Stimulated activated CD4-positive, alpha-beta T cell treated with anti-CD3 and anti-CD28 coated beads, Interleukin-1b, Interleukin-23, amount 100 ng/mL, for 48 hours (primary cell): ENCODE results near the gene ENPP3.
"Not testable (repeated sequence)": the region's sequence is repeated elsewhere in the genome, so short reads cannot be mapped to it uniquely, and the experiment has no call there.

Source experiments
- DNase-seq: peaks from one replicate; pipeline ENCODE4 v3.0.0-alpha.2; 2020

The ENPP3 gene

DNA sequence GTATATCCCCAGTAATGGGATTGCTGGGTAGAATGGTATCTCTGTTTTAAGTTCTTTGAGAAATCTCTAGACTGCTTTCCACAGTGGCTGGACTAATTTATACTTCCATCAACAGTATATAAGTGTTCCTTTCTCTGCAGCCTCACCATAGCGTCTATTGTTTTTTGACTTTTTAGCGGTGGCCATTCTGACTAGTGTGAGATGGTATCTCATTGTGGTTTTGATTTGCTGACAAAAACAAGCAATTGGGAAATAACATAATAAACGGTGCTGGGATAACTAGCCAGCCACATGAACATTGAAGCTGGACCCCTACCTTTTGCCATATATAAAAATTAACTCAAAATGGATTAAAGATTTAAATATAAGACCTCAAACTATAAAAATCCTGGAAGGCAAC is 49.9 kb downstream of the ENPP3 start:
- no peak for DNase-seq

DNA sequence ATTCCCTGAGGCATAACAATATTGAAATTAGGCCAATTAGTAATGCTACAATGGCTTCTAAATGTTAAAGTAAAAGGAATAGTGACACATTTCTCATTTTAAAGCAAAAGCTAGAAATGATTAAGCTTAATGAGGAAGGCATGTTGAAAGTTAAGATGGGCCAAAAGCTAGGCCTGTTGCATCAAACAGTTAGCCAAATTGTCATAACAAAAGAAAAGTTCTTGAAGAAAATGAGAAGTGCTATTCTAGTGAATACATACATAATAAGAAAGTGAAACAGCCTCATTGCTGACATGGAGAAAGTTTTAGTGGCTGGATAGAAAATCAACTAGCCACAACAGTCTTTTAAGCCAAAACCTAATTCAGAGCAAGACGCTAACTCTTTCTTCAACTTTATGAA is 51.2 kb downstream of the ENPP3 start:
- no peak for DNase-seq

DNA sequence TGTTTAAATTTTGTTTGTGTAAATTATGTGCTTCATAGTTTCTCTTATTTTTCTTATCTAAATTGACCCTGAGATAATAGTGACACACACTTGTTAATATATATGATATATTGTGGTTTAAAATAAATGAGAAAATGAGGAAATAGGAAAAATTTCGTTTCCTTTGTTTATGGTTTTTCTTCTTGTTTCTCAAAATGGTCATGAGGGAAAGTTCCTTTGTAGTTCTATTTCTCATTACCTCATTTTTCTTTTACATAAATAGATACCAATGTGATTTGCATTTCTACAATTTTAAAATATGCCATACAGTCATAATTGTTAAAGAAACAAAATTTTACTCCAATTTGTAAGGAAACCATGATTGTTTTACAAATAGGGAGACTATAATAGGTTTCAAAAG is 54.9 kb downstream of the ENPP3 start:
- DNase-seq, result no peak

DNA sequence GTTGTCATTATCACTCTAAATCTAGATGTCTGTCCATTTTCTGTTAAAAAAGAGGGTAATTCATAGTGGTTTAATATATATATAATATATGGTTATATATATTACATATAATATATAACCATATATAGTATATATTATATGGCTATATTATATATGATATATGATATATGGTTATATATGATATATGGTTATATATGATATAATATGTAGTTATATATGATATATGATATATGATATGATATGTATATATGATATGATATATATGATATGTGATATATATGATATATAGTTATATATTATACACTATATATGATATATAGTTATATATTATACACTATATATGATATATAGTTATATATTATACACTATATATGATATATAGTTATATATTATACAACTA is 55.5 kb downstream of the ENPP3 start:
- no peak for DNase-seq

DNA sequence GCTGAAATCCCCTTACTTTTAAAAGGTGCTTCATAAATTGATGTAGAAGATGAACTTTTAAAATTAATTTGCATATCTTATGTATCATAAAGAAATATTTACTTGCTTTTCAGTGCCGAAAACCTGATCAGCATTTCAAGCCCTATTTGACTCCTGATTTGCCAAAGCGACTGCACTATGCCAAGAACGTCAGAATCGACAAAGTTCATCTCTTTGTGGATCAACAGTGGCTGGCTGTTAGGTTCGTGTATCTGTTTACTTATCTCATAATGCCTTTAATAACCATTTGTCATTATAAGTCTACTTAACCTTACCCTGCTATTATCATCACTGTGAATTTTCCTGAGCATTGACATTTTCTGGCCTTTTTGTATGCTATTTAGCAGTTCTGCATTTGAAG is 56.3 kb downstream of the ENPP3 start:
- DNase-seq, result no peak

DNA sequence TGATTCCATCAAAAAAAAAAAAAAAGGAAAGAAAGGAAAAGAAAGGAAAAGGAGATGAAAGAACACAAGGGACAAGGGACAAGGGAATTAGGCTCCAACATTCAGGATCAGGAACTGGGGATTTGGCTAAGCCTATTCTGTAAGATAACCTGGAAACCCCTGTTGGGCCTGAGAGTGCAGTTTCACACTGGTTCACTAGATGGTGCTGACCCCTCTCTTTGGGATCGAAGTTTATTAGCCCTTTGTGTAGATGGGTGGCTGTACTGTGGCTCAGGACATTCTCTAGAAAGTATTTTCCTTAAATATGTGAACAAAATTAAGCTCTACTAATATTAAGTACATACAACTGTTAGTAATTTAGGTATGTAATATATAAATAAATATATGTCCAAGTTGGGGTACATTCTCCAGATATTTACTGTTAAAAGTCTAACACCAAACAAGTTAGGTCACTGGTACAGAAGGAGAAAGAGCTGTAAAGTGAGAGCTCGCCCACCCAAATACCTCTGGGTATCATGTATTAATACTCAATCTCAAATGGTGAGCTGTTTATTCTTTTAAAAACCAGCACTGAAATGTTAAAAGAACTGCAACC is 57.8 kb downstream of the ENPP3 start:
- peak; percentile 16 for DNase-seq

DNA sequence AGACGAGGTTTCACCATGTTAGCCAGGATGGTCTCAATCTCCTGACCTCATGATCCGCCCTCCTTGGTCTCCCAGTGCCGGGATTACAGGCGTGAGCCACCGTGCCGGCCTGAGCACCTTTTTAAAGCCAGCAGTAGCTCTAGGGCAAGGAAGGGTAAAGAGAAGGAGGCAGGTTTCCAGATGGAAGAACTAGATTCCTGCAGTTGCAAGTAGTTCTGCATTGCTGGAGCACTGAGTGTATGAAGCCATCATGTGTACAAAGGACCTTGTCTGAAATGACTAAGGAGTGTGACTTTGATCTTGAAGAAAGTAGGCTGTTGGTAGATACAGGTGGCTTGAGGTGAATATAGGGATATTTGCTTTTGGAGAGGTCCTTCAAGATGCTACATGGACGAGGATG is 59.9 kb downstream of the ENPP3 start:
- no peak for DNase-seq

DNA sequence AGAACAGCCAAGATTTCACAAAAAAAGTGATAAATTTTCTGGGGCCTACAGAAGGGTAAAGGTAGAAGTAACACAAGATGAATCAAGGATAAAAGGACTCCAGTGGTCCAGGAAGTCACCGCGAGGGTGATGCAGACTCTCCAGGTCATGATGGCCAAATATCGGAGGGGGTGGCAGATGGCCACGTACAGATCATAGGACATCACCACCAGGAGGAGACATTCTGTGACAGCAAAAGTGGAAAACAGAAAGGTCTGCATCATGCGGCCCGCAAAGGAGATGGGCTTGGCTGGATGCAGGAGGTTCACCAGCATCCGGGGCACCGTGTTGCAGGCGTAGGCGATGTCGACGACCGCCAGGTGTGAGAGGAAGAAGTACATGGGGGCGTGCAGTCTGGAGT is 63.7 kb downstream of the ENPP3 start:
- DNase-seq, result not testable (repeated sequence)

DNA sequence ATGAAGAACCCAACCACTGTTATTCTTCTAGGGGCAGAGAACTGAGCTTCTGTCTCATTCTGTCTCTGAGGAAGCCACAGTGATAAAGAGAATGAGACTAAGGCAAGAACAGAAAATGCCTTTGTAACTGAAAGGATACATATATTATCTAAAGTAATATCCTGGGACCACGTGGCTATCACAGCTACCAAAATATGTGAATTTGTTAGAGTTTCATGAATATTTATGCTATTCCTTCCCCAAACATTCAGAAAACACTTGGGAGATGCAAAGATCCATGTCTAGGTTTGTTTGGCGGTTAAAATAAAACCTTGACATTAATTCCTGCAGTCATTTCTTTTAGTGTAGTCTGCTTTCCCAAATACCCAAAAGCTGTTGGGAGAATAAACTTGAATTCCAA is 66.8 kb downstream of the ENPP3 start:
- DNase-seq, result not testable (repeated sequence)

DNA sequence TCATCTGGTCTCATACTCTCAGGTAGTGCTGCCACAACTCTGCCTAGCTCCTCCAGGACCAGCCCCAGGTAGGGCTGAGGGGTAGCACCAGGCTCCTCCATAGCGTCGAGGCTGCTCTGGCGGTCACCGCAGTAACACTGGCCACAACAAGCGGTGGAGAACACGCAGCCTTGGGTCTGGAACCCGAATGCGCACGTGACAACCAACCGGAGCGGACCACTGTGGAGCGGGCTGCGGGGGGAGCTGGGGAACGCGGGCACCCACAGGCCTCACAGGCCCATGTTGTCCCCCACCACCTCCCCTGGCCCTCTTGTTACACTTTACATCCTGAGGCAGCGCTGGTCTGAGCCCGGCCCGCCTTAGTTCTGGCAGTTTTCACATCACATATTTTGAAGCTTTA is 73.8 kb downstream of the ENPP3 start, which contains the start of gene CTAGE9:
Gene CTAGE9 (minus strand): TSS at position 101 of the 400 bp plus-strand sequence. CDS start 0 bp downstream, at position 101.
- DNase-seq, result not testable (repeated sequence)

DNA sequence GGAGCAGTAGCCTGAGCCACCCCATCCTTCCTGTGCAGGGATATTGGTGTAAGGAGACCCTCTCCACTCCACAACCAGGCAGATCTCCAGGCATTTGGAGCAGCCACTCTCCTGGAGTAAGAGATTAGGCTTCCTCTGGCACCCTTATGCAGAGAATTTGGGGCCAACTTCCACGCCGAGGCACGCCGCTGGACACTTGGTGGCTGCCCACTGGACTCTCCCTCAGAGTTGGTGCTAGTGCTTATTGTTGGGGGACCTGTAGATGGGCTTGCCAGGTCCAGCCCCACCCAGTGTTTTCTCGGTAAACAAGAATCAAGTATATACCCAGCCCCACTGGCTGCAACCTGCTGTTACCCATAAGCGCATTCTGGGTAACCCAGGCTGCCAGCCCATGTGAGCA is 78.5 kb downstream of the ENPP3 start:
- DNase-seq, result not testable (repeated sequence)

DNA sequence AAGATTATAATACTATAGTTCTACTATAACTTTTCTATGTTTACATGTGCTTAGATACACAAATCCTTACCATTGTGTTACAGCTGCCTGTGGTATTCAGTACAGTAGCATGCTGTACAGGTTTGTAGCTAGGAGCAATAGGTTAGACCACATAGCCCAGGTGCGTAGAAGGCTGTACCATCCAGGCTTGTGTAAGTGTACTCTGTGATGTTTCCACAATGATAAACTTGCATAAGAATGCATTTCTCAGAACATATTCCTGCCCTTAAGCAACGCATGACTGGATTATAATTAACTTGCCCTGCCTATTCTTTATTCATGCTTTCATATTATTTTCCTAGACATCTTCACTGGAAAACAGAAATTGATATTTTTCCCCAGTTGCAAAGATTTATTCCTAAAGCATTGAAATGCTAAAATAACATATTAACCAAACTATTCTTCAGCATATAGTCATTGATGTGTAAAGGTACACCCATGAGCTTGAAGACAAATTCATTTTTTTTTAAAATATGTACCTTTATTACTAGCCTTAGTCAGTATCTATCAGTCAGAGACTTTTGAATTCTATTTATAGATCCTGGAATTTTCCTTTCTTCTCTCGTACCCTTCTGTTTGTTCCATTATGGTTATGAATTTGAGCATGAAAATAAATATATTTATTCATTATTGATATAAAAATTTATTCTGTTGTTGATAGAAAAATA is 80.9 kb downstream of the ENPP3 start:
- DNase-seq, result no peak

DNA sequence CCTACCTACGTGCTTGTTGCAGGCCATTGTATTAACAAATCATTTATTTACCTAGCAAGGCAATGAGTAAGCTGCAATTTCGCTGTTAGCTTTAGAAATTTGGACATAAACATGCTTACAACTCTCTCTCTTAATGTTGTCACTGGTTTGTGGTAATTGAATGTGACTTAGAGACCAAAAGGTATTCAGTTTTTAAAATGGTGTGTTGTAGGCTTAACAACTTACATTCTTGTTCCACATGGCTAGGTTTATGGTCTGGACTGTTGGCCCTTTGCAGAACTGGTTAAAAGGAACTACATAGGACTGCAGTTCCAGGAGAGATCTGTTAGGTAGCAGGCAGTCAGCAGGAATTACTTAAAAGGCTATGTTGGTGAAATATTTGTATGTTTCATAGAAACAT is 84.1 kb downstream of the ENPP3 start:
- no peak for DNase-seq

DNA sequence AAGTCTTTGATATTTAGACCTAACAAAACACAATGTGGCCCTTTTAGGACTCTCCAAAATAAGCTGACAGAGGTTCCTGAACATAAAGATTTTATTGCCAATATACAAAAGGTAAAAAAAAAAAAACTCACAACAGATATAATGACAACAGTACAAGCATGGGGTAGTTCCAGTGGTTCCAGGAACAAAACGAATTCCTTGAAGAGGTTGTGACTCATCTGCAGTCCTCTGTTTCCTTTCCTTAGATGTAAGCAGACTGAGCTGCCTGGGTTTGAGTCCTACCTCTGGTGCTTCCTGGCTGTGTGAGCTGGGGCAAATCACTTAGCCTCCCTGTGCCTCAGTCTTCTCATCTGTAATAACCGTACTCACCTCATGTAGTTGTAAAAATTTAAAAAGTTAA is 87.0 kb downstream of the ENPP3 start:
- DNase-seq, result no peak

DNA sequence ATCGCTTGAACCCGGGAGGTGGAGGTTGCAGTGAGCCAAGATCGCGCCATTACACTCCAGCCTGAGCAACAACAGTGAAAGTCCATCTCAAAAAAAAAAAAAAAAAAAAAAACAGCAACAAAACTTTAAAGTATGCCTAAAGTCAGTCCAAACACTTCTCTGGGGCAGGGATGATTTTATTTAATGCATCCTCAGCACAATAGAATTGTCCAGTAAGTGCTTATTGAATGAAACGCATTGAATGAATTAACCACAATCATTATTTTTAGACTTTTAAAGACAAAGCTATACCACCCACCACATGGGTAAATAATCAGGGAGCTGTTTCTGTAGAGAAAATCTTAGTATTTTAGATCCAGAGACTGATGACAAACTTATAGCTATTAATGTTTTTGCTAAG is 90.4 kb downstream of the ENPP3 start:
- DNase-seq, result no peak

DNA sequence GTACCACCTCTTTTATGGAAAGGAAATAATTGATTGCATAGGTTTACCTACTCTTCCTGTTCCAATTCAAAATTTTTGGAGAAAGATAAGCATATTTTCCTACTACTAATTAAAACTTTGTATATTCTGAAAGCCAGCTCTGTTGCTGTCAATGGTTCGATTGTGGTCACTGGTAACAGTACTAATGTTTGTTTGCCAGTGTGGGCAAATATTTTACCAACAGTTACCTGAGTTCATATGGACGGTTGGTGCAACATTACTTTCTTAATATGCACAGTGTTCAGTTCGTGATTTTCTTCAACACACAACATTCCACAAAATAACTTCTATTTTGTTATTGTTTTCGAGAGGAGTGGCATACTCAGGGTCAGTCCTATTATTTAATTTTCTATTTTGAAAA is 90.8 kb downstream of the ENPP3 start:
- DNase-seq, result no peak

DNA sequence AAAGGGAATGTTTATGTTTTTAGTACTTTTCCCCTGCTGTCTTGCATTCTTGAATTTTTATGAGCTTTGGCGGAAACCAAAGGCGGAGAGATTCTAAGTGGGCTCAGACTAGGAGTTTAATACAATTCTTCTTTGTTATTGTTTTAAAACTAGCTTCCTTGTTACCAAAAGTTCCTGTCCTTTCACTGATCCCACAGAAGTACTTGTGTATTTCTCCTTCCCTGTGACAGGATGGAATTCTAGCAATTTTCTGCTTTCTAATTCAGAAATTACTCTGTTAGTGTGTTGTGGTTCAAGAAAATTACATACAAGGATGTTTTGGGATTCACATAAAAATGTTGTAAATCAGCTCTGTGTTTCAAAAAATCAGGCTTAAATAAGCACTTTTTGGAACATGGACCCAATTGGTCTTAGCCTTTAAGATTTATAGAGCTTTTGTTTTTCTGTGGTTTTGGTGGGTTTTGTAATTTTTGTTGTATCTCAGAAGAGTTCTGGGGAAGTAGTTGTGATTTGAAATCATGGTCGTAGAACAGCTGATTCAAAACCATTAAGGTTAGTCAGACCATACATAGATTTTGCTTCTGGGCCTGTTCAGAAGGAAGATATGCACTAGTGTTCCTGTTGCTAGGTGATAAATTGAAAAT is 91.3 kb downstream of the ENPP3 start:
- no peak for DNase-seq

DNA sequence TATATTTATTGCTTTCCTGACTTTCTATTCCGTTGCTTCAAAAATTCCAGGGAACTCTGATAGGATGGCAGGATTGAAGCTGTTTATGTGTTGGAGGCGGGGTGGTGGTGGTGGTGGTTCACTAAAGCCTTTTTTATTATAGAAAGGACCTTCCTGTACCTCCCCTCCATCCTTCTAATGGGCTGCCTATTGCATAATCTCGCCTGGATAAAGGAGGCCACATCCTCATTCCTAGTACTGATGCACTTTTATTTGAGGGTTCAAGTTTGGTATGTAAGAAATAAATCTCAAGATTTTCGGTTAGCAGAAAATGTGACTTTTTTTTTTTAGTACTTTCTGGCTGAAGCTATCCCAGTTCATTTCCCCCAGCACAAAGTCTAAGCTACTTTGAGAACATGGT is 92.4 kb downstream of the ENPP3 start:
- no peak for DNase-seq

DNA sequence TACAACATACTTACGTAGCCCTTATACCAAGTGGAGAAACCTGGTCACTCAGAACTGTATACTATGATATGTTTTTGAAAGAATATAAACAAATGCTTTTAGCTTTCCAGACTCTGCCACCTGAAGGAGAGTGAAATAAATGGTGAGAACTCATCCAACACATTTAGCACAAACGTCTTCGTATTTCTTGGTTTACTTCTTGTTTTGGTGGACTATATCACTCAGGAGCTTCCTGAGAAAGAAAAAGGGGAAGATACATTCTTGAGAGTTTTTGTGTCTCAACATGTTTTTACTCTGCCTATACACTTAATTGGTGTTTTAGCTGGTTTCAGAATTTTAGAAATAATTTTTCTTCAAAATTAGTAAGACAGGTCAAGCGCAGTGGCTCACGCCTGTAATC is 93.2 kb downstream of the ENPP3 start:
- no peak for DNase-seq

DNA sequence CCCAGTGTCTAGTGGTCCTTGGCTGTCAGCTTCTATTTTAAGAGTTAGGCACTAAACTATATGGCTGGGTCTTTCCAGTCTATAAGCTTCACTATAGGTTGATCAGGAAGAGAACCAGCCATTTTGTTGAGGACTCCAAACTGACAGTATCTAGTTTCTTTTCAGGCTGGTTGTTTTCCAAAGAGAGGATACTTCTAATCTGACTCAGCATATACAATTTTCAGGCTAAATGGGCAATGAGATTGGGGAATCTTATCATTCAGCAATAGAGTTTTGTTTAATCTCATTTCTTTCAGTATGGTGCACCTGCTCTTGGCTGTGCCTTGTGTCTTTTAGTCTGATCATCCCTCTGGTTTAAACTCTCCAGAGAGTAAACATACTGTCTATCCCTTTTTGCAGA is 94.1 kb downstream of the ENPP3 start:
- DNase-seq, result no peak

DNA sequence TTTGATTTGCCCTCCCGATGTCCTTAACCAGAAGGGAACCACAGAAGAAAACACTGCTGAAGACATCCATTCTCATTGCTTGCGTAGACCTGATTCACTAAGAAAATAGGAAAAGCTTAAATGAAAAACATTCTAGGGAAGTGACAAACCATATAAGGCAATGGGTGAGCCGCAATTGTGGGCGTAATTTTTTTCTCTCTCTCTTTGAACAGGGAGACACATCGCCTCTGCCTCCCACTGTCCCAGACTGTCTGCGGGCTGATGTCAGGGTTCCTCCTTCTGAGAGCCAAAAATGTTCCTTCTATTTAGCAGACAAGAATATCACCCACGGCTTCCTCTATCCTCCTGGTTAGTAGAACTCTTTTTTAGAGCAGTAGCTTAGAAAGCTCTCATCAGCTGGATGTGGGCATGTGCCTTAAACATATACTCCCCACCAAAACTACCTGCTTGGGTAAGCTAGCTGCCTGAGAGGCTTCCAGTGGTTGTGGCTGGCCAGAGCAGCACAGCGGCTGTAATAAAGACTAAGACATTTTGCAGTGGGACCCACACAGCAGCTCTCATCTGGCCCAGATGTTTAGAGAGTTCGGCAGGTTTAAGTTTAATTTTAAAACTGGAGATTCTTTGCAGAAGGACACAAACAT is 96.4 kb downstream of the ENPP3 start:
- no peak for DNase-seq

DNA sequence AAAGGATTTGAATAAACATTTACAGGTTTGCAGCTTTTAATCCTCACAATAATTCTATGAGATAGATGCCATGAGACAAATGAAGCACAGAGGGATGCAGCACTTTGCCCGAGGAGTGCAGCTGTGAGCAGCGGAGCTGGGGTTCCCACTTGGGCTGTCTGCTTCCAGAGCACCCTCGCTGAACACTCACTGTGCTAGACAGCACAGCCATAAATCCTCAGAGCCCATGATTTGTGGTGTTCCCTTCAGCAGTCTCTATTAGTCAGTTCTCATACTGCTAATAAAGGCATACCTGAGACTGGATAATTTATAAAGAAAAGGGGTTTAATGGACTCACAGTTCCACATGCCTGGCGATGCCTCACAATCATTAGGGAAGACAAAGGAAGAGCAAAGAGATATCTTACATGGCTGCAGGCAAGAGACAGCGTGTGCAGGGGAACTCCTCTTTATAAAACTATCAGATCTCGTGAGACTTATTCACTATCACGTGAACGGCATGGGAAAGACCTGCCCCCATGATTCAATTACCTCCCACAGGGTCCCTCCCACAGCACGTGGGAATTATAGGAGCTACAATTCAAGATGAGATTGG is 99.0 kb downstream of the ENPP3 start:
- DNase-seq, result no peak

DNA sequence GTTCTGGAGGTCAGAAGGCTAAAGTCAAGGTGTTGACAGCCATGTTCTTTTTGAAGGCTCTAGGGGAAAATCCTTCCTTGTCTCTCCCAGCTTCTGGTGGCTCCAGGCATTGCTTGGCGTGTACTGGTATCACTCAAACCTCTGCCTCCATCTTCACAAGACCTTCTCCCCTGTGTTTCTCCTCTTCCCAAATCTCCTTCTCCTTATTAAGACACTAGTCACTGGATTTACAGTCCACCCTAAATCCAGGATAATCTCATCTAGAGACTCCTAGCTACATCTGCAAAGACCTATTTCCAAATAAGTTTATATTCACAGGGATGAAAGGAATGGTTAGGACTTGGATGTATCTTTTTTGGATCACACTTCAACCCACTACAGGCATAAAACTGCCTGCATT is 99.7 kb downstream of the ENPP3 start:
- DNase-seq, result no peak

DNA sequence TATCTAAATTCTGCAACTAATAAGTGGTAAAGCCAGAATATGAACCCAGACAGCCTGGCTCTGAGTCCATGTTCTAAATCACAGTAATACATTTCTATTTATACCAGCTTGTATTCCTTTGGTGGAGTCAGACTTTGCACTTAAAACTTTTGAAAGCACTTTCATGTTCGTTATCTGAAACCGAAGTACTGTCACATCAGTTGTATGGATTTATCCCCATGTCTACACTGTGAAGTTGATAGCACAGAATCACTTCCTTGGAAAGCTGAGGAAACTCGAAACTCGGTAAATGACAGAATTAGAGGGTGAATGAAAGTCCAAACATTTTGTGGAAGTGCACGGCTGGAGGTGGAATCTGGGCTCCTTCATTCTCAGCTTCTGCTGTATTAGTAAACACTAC is 102.0 kb downstream of the ENPP3 start:
- DNase-seq, result no peak
